NCI-H146 treated with DMSO at 0.1 percent for 48 hours (cell line): ENCODE results near the gene LRRC56.

Source experiments
- DNase-seq: peaks from one replicate; lab custom pipeline; 2025; ENCODE audit not compliant: unreplicated experiment; lab: John Stamatoyannopoulos, UW

LRRC56 gene

GRCh38 chr11:518463-519202 lies 18.7 kb upstream of the LRRC56 start:
- DNase-seq: no peak

- no peak for DNase-seq
Measured at GRCh38 chr11:520428-521176, 16.7 kb upstream of the LRRC56 start.

GRCh38 chr11:521177-521688 lies 16.1 kb upstream of the LRRC56 start:
- no peak for DNase-seq

- no peak for DNase-seq
Measured at GRCh38 chr11:526192-526591, 11.1 kb upstream of the LRRC56 start.

- DNase-seq: no peak
Measured at GRCh38 chr11:528166-528814, 9.0 kb upstream of the LRRC56 start.

- DNase-seq: peak; percentile 18
Measured at GRCh38 chr11:528815-529727, 8.3 kb upstream of the LRRC56 start.

GRCh38 chr11:529728-530411 lies 7.5 kb upstream of the LRRC56 start:
- no peak for DNase-seq

- DNase-seq: no peak
Measured at GRCh38 chr11:530960-531831, 6.1 kb upstream of the LRRC56 start.

- DNase-seq: no peak
Measured at GRCh38 chr11:531919-532526, 5.3 kb upstream of the LRRC56 start.

- no peak for DNase-seq
Measured at GRCh38 chr11:532527-532985, 4.8 kb upstream of the LRRC56 start.

GRCh38 chr11:532986-533585 lies 4.2 kb upstream of the LRRC56 start:
- no peak for DNase-seq

- DNase-seq: no peak
Measured at GRCh38 chr11:533586-534395, 3.5 kb upstream of the LRRC56 start.

GRCh38 chr11:534396-535209 lies 2.7 kb upstream of the LRRC56 start:
- no peak for DNase-seq

- no peak for DNase-seq
Measured at GRCh38 chr11:535210-535518, 2.2 kb upstream of the LRRC56 start.

- DNase-seq: peak; percentile 78
Measured at GRCh38 chr11:535519-536454, 1.5 kb upstream of the LRRC56 start, which contains the start of gene HRAS. TSS of gene HRAS (minus strand) at chr11:535576.
